ENCODE measurements around the gene ADCY1. TPM values are rescaled to one million over a fixed set of nuclear protein-coding genes. Genes with fewer than 3 reads are reported as not detected.
"Not testable (repeated sequence)": the region's sequence is repeated elsewhere in the genome, so short reads cannot be mapped to it uniquely, and the experiment has no call there.

The ADCY1 gene
- total and polyA plus RNA-seq, 2 donors (not counting 3 experiments of a cell fraction or from before 2014, with no cell fraction given) = 0.52 to 1.6 TPM

- Histone ChIP-seq H3K4me2 (ENCODE audit: insufficient read depth, low read length) (no peak overlapping the region), H3K9me3 (replicated peaks; ENCODE audit: control insufficient read depth, insufficient read depth, low read length) (no peaks in the 10 kb centered on the region), H3K4me1 (ENCODE audit: control insufficient read depth, extremely low read depth, insufficient read depth, low read length) (no peaks in the 10 kb centered on the region), H2AFZ (ENCODE audit: low read depth, low read length) (no peak overlapping the region), H3K27ac (ENCODE audit: insufficient read depth, low read depth, low read length) (no peak overlapping the region), H3K9me1 (replicated peaks; ENCODE audit: control insufficient read depth, extremely low read depth, insufficient read depth, low read length) (no peaks in the 10 kb centered on the region), H3K79me2 (ENCODE audit: control insufficient read depth, insufficient read depth, low read length) (no peaks in the 10 kb centered on the region), H3K27me3 (ENCODE audit: control insufficient read depth in 2 of 2, insufficient read depth in 2 of 2, low read length in 2 of 2) (no peaks in the 10 kb centered on the region), H3K4me3 (replicated peaks in 1 of 3; ENCODE audit: insufficient read depth in 1 of 3, low read depth in 1 of 3, low read length in 3 of 3) (no peak overlapping the region), H4K20me1 (replicated peaks; ENCODE audit: control insufficient read depth, extremely low read depth, insufficient read depth, low read length) (no peaks in the 10 kb centered on the region), H3K36me3 (ENCODE audit: control insufficient read depth in 2 of 2, extremely low read depth in 1 of 2, insufficient read depth in 2 of 2, low read length in 2 of 2) (no peaks in the 10 kb centered on the region), H3K9ac (replicated peaks; ENCODE audit: extremely low read depth, insufficient read depth, low read length) (no peak overlapping the region)
- TF ChIP-seq GATA2 (IDR thresholded peaks at IDR 0.05; ENCODE audit: insufficient read depth, insufficient read length, low read depth, low read length) (no peak), EZH2 (IDR thresholded peaks at IDR 0.05; ENCODE audit: borderline replicate concordance, low read depth, low read length, severe bottlenecking) (no peak), CTCF (IDR thresholded peaks at IDR 0.05; ENCODE audit: extremely low read depth in 1 of 2, insufficient read depth in 1 of 2, low read depth in 1 of 2, low read length in 2 of 2) (no peak), FOS (IDR thresholded peaks at IDR 0.05; ENCODE audit: borderline replicate concordance, insufficient read depth, low read length) (no peak), POLR2A (IDR thresholded peaks at IDR 0.05; ENCODE audit: low read depth, low read length) (no peak), JUN (IDR thresholded peaks at IDR 0.05; ENCODE audit: borderline replicate concordance, insufficient read depth, insufficient read length, low read depth) (no peak), MYC (IDR thresholded peaks at IDR 0.05; ENCODE audit: low read depth, low read length) (no peak), POLR2AphosphoS5 (IDR thresholded peaks at IDR 0.05; ENCODE audit: insufficient read depth, low read depth, low read length) (no peak), MAX (IDR thresholded peaks at IDR 0.05; ENCODE audit: insufficient read depth, insufficient read length) (no peak)
- intact Hi-C loops (cut with micrococcal nuclease) = no loop called here
- BruUV-seq (replicated peaks) = no TSS peak
- DNase-seq (ENCODE audit: low read depth, low spot score) (no peak), FAIRE-seq (no peak)
- ChIA-PET POLR2A (no interaction called here), CTCF (no interaction called here)
- dilution Hi-C loops (cut with MboI; ENCODE audit: extremely low pct_ligation_motif_present, low sequenced_read_pairs) = no loop called here
These were observed 30.7 kb upstream of the ADCY1 start for GRCh38 chr7:45543473-45543872.

- BruUV-seq (replicated peaks); dilution Hi-C loops (cut with MboI; ENCODE audit: extremely low pct_ligation_motif_present, low sequenced_read_pairs); intact Hi-C loops (cut with micrococcal nuclease); H3K4me1 ChIP-seq (ENCODE audit: control insufficient read depth, extremely low read depth, insufficient read depth, low read length); H3K9me1 ChIP-seq (replicated peaks; ENCODE audit: control insufficient read depth, extremely low read depth, insufficient read depth, low read length); H3K79me2 ChIP-seq (ENCODE audit: control insufficient read depth, insufficient read depth, low read length); DNase-seq (ENCODE audit: low read depth, low spot score); H3K27me3 ChIP-seq (ENCODE audit: control insufficient read depth in 2 of 2, insufficient read depth in 2 of 2, low read length in 2 of 2); H2AFZ ChIP-seq (ENCODE audit: low read depth, low read length); H4K20me1 ChIP-seq (replicated peaks; ENCODE audit: control insufficient read depth, extremely low read depth, insufficient read depth, low read length); H3K27ac ChIP-seq (ENCODE audit: insufficient read depth, low read depth, low read length); H3K4me2 ChIP-seq (ENCODE audit: insufficient read depth, low read length); POLR2A ChIA-PET; FAIRE-seq; H3K4me3 ChIP-seq (replicated peaks in 1 of 3; ENCODE audit: insufficient read depth in 1 of 3, low read depth in 1 of 3, low read length in 3 of 3); CTCF ChIA-PET; H3K36me3 ChIP-seq (ENCODE audit: control insufficient read depth in 2 of 2, extremely low read depth in 1 of 2, insufficient read depth in 2 of 2, low read length in 2 of 2); H3K9ac ChIP-seq (replicated peaks; ENCODE audit: extremely low read depth, insufficient read depth, low read length); H3K9me3 ChIP-seq (replicated peaks; ENCODE audit: control insufficient read depth, insufficient read depth, low read length): not testable (repeated sequence)
These were observed 29.0 kb upstream of the ADCY1 start for GRCh38 chr7:45545105-45545710.

GRCh38 chr7:45548917-45549316 lies 25.3 kb upstream of the ADCY1 start:
- H3K27me3 ChIP-seq (ENCODE audit: control insufficient read depth in 2 of 2, insufficient read depth in 2 of 2, low read length in 2 of 2) = not testable (repeated sequence)

More at GRCh38 chr7:45548917-45549316, 25.3 kb upstream of the ADCY1 start:
- H3K4me1 ChIP-seq (ENCODE audit: control insufficient read depth, extremely low read depth, insufficient read depth, low read length); H3K4me2 ChIP-seq (ENCODE audit: insufficient read depth, low read length); H2AFZ ChIP-seq (ENCODE audit: low read depth, low read length); H3K36me3 ChIP-seq (ENCODE audit: control insufficient read depth in 2 of 2, extremely low read depth in 1 of 2, insufficient read depth in 2 of 2, low read length in 2 of 2); H3K9me3 ChIP-seq (replicated peaks; ENCODE audit: control insufficient read depth, insufficient read depth, low read length); H3K27ac ChIP-seq (ENCODE audit: insufficient read depth, low read depth, low read length); H3K4me3 ChIP-seq (replicated peaks in 1 of 3; ENCODE audit: insufficient read depth in 1 of 3, low read depth in 1 of 3, low read length in 3 of 3); CTCF ChIA-PET; dilution Hi-C loops (cut with MboI; ENCODE audit: extremely low pct_ligation_motif_present, low sequenced_read_pairs); H4K20me1 ChIP-seq (replicated peaks; ENCODE audit: control insufficient read depth, extremely low read depth, insufficient read depth, low read length); DNase-seq (ENCODE audit: low read depth, low spot score); H3K9me1 ChIP-seq (replicated peaks; ENCODE audit: control insufficient read depth, extremely low read depth, insufficient read depth, low read length); H3K79me2 ChIP-seq (ENCODE audit: control insufficient read depth, insufficient read depth, low read length); intact Hi-C loops (cut with micrococcal nuclease); BruUV-seq (replicated peaks); H3K9ac ChIP-seq (replicated peaks; ENCODE audit: extremely low read depth, insufficient read depth, low read length); FAIRE-seq; POLR2A ChIA-PET: not testable (repeated sequence)

Data from endothelial cell of umbilical vein (primary cell).